Measurements from ENCODE around the gene KLHL21. TPM values are rescaled to one million over a fixed set of nuclear protein-coding genes. Genes with fewer than 3 reads are reported as not detected.

The KLHL21 gene
- total and polyA plus RNA-seq, 2 donors (not counting 1 experiment from before 2014, with no cell fraction given), result 14.4 to 29.9 TPM

DNA sequence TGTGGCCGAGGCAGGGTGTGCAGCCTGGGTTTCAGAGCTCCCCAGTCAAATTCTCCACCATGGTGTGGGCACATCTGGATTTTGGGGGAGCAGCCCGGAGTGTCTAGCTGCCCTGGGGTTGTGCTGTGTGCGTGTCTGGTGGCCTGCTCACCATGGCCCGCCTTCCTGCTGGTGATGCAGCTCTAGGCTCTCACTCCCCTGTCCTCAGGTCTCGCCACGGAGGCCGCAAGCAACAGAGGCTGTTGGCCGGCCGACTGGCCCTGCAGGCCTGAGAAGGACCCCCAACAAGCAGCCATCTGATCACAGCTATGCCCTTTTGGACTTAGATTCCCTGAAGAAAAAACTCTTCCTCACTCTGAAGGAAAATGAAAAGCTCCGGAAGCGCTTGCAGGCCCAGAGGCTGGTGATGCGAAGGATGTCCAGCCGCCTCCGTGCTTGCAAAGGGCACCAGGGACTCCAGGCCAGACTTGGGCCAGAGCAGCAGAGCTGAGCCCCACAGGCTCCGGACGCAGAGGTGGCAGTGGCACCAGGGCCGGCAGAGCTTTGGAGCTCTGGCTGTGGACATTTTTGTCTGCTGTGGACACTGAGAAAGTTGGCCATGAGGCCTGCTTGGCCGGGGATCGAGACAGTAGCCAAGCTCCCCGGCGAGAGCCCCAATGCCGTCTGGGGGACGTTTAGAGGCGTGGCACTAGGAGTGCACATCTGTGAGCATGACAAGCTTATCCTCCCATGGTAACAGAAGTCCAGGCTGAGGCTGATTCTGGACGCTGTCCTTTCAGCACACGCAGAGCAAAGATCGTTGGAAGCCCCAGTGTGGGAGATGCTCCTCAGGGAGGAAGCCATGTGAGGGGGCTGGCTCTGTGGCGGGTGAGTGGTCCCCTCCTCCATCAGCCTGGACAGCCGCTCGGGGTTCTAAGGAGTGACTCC is 30.2 kb upstream of the KLHL21 start:
- CTCF ChIA-PET, result interaction anchor here (0.6 to 2.2 kb wide), 5 partner anchors 13 to 144 kb away, joined by 3 to 7 read pairs (median 4); partner anchors contain the start of genes DNAJC11 and NOL9
- H3K9ac ChIP-seq (ENCODE audit: low read length), result no peak overlapping the region
- intact Hi-C loops (cut with micrococcal nuclease), result no loop called here
- H3K9me3 ChIP-seq (ENCODE audit: control extremely low read depth in 1 of 3, control insufficient read depth in 2 of 3, insufficient read depth in 1 of 3, low read length in 2 of 3), result no peaks in the 10 kb centered on the region
- Mint-ChIP-seq H3K27me3 (no peaks in the 10 kb centered on the region), H3K4me3 (no peak overlapping the region), H3K9me3 (ENCODE audit: insufficient read depth) (no peaks in the 10 kb centered on the region), H3K27ac (no peak overlapping the region), H3K4me1 (peaks cover 3% of the 10 kb centered on the region)
- POLR2A ChIA-PET, result no interaction called here
- H3K4me2 ChIP-seq (replicated peaks; ENCODE audit: low read depth, low read length, poor library complexity, severe bottlenecking), result no peak overlapping the region
- H4K20me1 ChIP-seq (ENCODE audit: control insufficient read depth, insufficient read depth, low read length, poor library complexity, severe bottlenecking), result peaks cover 24% of the 10 kb centered on the region
- H3K27ac ChIP-seq (ENCODE audit: low read length in 2 of 2), result no peak overlapping the region
- TF ChIP-seq, protein P1, sequence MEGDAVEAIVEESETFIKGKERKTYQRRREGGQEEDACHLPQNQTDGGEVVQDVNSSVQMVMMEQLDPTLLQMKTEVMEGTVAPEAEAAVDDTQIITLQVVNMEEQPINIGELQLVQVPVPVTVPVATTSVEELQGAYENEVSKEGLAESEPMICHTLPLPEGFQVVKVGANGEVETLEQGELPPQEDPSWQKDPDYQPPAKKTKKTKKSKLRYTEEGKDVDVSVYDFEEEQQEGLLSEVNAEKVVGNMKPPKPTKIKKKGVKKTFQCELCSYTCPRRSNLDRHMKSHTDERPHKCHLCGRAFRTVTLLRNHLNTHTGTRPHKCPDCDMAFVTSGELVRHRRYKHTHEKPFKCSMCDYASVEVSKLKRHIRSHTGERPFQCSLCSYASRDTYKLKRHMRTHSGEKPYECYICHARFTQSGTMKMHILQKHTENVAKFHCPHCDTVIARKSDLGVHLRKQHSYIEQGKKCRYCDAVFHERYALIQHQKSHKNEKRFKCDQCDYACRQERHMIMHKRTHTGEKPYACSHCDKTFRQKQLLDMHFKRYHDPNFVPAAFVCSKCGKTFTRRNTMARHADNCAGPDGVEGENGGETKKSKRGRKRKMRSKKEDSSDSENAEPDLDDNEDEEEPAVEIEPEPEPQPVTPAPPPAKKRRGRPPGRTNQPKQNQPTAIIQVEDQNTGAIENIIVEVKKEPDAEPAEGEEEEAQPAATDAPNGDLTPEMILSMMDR (IDR thresholded peaks at IDR 0.05), result no peak
- no peak for TF ChIP-seq EZH2 (IDR thresholded peaks at IDR 0.05; ENCODE audit: borderline replicate concordance, insufficient read depth, low read depth, low read length, poor library complexity, severe bottlenecking)
- peaks cover 3 to 63% of the 10 kb centered on the region in 2 experiments for H3K36me3 ChIP-seq (replicated peaks in 1 of 2; ENCODE audit: control extremely low read depth in 1 of 2, control insufficient read depth in 1 of 2, extremely low read depth in 1 of 2, insufficient read depth in 2 of 2, low read length in 1 of 2)
- H3K4me3 ChIP-seq (ENCODE audit: control extremely low read depth in 1 of 5, extremely low read depth in 1 of 5, insufficient read depth in 1 of 5, low read depth in 2 of 5, low read length in 4 of 5), result no peak overlapping the region
- H3K27me3 ChIP-seq (replicated peaks in 1 of 4; ENCODE audit: control extremely low read depth in 1 of 4, control insufficient read depth in 3 of 4, insufficient read depth in 4 of 4, low read length in 3 of 4), result no peaks in the 10 kb centered on the region
- H2AFZ ChIP-seq (ENCODE audit: insufficient read depth, low read depth, low read length, poor library complexity, severe bottlenecking), result no peak overlapping the region
- WGBS (ENCODE audit: insufficient coverage), result 95% methylated on average over 28 of the region's 30 CpGs
- ATAC-seq (ENCODE audit: low read depth) (no peak), DNase-seq (no peak)
- H3K4me1 ChIP-seq (ENCODE audit: control insufficient read depth in 2 of 2, insufficient read depth in 2 of 2, low read length in 2 of 2), result peaks cover 0 to 2% of the 10 kb centered on the region in 2 donors
- H3K79me2 ChIP-seq (ENCODE audit: control insufficient read depth, insufficient read depth, low read length), result peaks cover 19% of the 10 kb centered on the region

DNA sequence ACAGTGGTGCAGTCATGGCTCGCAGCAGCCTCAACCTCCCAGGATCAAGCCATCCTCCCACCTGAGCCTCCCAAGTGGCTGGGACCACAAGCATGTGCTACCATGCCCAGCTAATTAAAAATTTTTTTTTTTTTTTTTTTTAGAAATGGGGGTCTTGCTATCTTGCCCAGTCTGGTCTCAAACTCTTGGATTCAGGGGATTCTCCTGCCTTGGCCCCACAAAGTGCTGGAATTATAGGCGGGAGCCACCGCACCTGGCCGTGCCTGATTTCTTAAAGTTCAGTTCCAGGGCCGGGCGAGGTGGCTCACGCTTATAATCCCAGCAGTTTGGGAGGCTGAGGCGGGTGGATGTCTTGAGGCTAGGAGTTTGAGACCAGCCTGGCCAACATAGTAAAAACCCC is 28.4 kb upstream of the KLHL21 start:
- H3K4me3 ChIP-seq (ENCODE audit: control extremely low read depth in 1 of 5, extremely low read depth in 1 of 5, insufficient read depth in 1 of 5, low read depth in 2 of 5, low read length in 4 of 5), result no peak overlapping the region
- DNase-seq (no peak), ATAC-seq (ENCODE audit: low read depth) (no peak)
- no peaks in the 10 kb centered on the region for H3K27me3 Mint-ChIP-seq
- ChIA-PET CTCF (no interaction called here), POLR2A (no interaction called here)
- H3K9me3 ChIP-seq (ENCODE audit: control extremely low read depth in 1 of 3, control insufficient read depth in 2 of 3, insufficient read depth in 1 of 3, low read length in 2 of 3), result no peaks in the 10 kb centered on the region
- H3K27ac ChIP-seq (ENCODE audit: low read length in 2 of 2), result no peak overlapping the region
- H3K27me3 ChIP-seq (replicated peaks in 1 of 4; ENCODE audit: control extremely low read depth in 1 of 4, control insufficient read depth in 3 of 4, insufficient read depth in 4 of 4, low read length in 3 of 4), result no peaks in the 10 kb centered on the region
- peaks cover 3 to 47% of the 10 kb centered on the region in 2 experiments for H3K36me3 ChIP-seq (replicated peaks in 1 of 2; ENCODE audit: control extremely low read depth in 1 of 2, control insufficient read depth in 1 of 2, extremely low read depth in 1 of 2, insufficient read depth in 2 of 2, low read length in 1 of 2)
- peaks cover 37% of the 10 kb centered on the region for H3K79me2 ChIP-seq (ENCODE audit: control insufficient read depth, insufficient read depth, low read length)
- H2AFZ ChIP-seq (ENCODE audit: insufficient read depth, low read depth, low read length, poor library complexity, severe bottlenecking), result no peak overlapping the region
- peaks cover 39% of the 10 kb centered on the region for H4K20me1 ChIP-seq (ENCODE audit: control insufficient read depth, insufficient read depth, low read length, poor library complexity, severe bottlenecking)
- H3K9ac ChIP-seq (ENCODE audit: low read length), result no peak overlapping the region
- no CpG with 5 or more reads among the region's 8 CpGs for WGBS (ENCODE audit: insufficient coverage)
- no peak overlapping the region for H3K27ac Mint-ChIP-seq
- H3K4me3 Mint-ChIP-seq, result no peak overlapping the region
- peaks cover 20% of the 10 kb centered on the region for H3K4me1 Mint-ChIP-seq
- H3K4me1 ChIP-seq (ENCODE audit: control insufficient read depth in 2 of 2, insufficient read depth in 2 of 2, low read length in 2 of 2), result peaks cover 9 to 20% of the 10 kb centered on the region in 2 donors
- no peak overlapping the region for H3K4me2 ChIP-seq (replicated peaks; ENCODE audit: low read depth, low read length, poor library complexity, severe bottlenecking)
- TF ChIP-seq EZH2 (IDR thresholded peaks at IDR 0.05; ENCODE audit: borderline replicate concordance, insufficient read depth, low read depth, low read length, poor library complexity, severe bottlenecking), result no peak
- TF ChIP-seq, protein P1 (IDR thresholded peaks at IDR 0.05), result no peak
- intact Hi-C loops (cut with micrococcal nuclease), result no loop called here
- H3K9me3 Mint-ChIP-seq (ENCODE audit: insufficient read depth), result no peaks in the 10 kb centered on the region

Measured in B cell (primary cell).